Trophoblast cell (in vitro differentiated cells and primary cell): Measurements from ENCODE around the gene UNK.

ENCODE experiments used
- DNase-seq, 2 donors: peaks; one replicate each; pipeline ENCODE4 v3.0.0-alpha.2; 2016
- H2AFZ ChIP-seq: 2 replicates; pipeline ENCODE4 v1.6.1; 2013; ENCODE audit warnings: low read length, moderate library complexity, mild to moderate bottlenecking; ENCODE audit not compliant: insufficient read depth, poor library complexity
- H2AK5ac ChIP-seq: 2 replicates; pipeline ENCODE4 v1.6.1; 2013; ENCODE audit warnings: mild to moderate bottlenecking, low read length
- H2BK120ac ChIP-seq: 2 replicates; pipeline ENCODE4 v1.6.1; 2013; ENCODE audit warnings: low read length, mild to moderate bottlenecking, moderate library complexity; ENCODE audit not compliant: insufficient read depth, poor library complexity
- H2BK12ac ChIP-seq: 2 replicates; pipeline ENCODE4 v1.6.1; 2013; ENCODE audit warnings: mild to moderate bottlenecking, low read length, moderate library complexity
- H2BK5ac ChIP-seq: 2 replicates; pipeline ENCODE4 v1.6.1; 2013; ENCODE audit warnings: low read length, low read depth, moderate library complexity, mild to moderate bottlenecking; ENCODE audit not compliant: poor library complexity
- H3K14ac ChIP-seq: 2 replicates; pipeline ENCODE4 v1.6.1; 2013; ENCODE audit warnings: mild to moderate bottlenecking, low read length
- H3K18ac ChIP-seq: 2 replicates; pipeline ENCODE4 v1.6.1; 2013; ENCODE audit warnings: mild to moderate bottlenecking, low read length
- H3K23ac ChIP-seq: 2 replicates; pipeline ENCODE4 v1.6.1; 2013; ENCODE audit warnings: low read length
- H3K27ac ChIP-seq: 2 replicates; pipeline ENCODE4 v1.5.1; 2013; ENCODE audit warnings: low read depth, mild to moderate bottlenecking, inconsistent platforms, low read length, moderate library complexity
- H3K27me3 ChIP-seq: 2 replicates; pipeline ENCODE4 v1.6.1; 2013; ENCODE audit warnings: inconsistent platforms, mild to moderate bottlenecking, low read length, moderate library complexity; ENCODE audit not compliant: insufficient read depth
- H3K36me3 ChIP-seq, 2 experiments: 1 replicate in 1 of 2; 2 replicates in 1 of 2; pipeline ENCODE4 v1.6.1; 2013; ENCODE audit warnings: low read length in 2 of 2, mild to moderate bottlenecking in 2 of 2, moderate library complexity in 1 of 2; ENCODE audit not compliant: insufficient read depth in 2 of 2, control insufficient read depth in 1 of 2
- H3K4ac ChIP-seq: 2 replicates; pipeline ENCODE4 v1.6.1; 2013; ENCODE audit warnings: low read depth, mild to moderate bottlenecking, low read length, moderate library complexity
- H3K4me1 ChIP-seq, 2 experiments: 1 replicate in 1 of 2; 2 replicates in 1 of 2; pipeline ENCODE4 v1.6.1; 2013; ENCODE audit warnings: low read length in 2 of 2, mild to moderate bottlenecking in 2 of 2, moderate library complexity in 1 of 2; ENCODE audit not compliant: insufficient read depth in 2 of 2, control insufficient read depth in 1 of 2
- H3K4me2 ChIP-seq: 2 replicates; pipeline ENCODE4 v1.6.1; 2013; ENCODE audit warnings: inconsistent platforms, mild to moderate bottlenecking, low read length, moderate library complexity
- H3K4me3 ChIP-seq: 2 replicates; pipeline ENCODE4 v1.5.1; 2013; ENCODE audit warnings: mild to moderate bottlenecking, low read depth, low read length, inconsistent platforms
- H3K79me1 ChIP-seq: one replicate; pipeline ENCODE4 v1.6.1; 2013; ENCODE audit warnings: low read length
- H3K79me2 ChIP-seq: 2 replicates; pipeline ENCODE4 v1.6.1; 2013; ENCODE audit warnings: low read length, mild to moderate bottlenecking; ENCODE audit not compliant: control insufficient read depth, insufficient read depth, poor library complexity
- H3K9ac ChIP-seq: 2 replicates; pipeline ENCODE4 v1.6.1; 2013; ENCODE audit warnings: mild to moderate bottlenecking, low read length
- H3K9me3 ChIP-seq: 2 replicates; pipeline ENCODE4 v1.6.1; 2013; ENCODE audit warnings: low read depth, mild to moderate bottlenecking, control low read depth, inconsistent platforms, low read length; ENCODE audit not compliant: insufficient read depth
- H4K12ac ChIP-seq: 2 replicates; pipeline ENCODE4 v1.6.1; 2013; ENCODE audit warnings: low read depth, mild to moderate bottlenecking, low read length, moderate library complexity
- H4K8ac ChIP-seq: 2 replicates; pipeline ENCODE4 v1.6.1; 2013; ENCODE audit warnings: low read depth, mild to moderate bottlenecking, low read length, moderate library complexity
- H4K91ac ChIP-seq: one replicate; pipeline ENCODE4 v1.6.1; 2013; ENCODE audit warnings: low read depth, mild to moderate bottlenecking, low read length, moderate library complexity
- WGBS: extraction: QIAGEN DNeasy Blood & Tissue Kit; methylation state at CpG from one replicate; pipeline ENCODE4 v1.1.7; 2013; ENCODE audit warnings: missing lambda C conversion rate; ENCODE audit not compliant: insufficient read length, insufficient coverage; ENCODE audit errors: extremely low coverage; 5-methylcytosine and 5-hydroxymethylcytosine counted together

UNK gene

GRCh38 chr17:75848523-75849278 is 64.1 kb downstream of the UNK start:
- H3K79me2 ChIP-seq, result no peaks in the 10 kb centered on the region
- no peak overlapping the region for H3K4ac ChIP-seq
- no peak overlapping the region for H3K9ac ChIP-seq
- DNase-seq, result peak; percentile 64 to 80
- no peak overlapping the region for H3K4me3 ChIP-seq
- H3K18ac ChIP-seq, result no peak overlapping the region
- H3K4me2 ChIP-seq, result no peak overlapping the region
- H4K8ac ChIP-seq, result no peak overlapping the region
- H2AFZ ChIP-seq, result no peak overlapping the region
- H3K27me3 ChIP-seq, result no peaks in the 10 kb centered on the region
- H3K79me1 ChIP-seq, result peaks cover 14% of the 10 kb centered on the region
- H4K91ac ChIP-seq, result no peak overlapping the region
- H3K4me1 ChIP-seq, result peaks cover 17 to 27% of the 10 kb centered on the region in 2 experiments
- H2BK120ac ChIP-seq, result no peak overlapping the region
- no peak overlapping the region for H4K12ac ChIP-seq
- no peak overlapping the region for H3K23ac ChIP-seq
- no peak overlapping the region for H2AK5ac ChIP-seq
- WGBS, result no CpG with 5 or more reads among the region's 16 CpGs
- H2BK5ac ChIP-seq, result no peak overlapping the region
- H3K9me3 ChIP-seq, result peaks cover 2% of the 10 kb centered on the region
- peaks cover 52 to 54% of the 10 kb centered on the region in 2 experiments for H3K36me3 ChIP-seq
- H3K14ac ChIP-seq, result no peak overlapping the region
- no peak overlapping the region for H3K27ac ChIP-seq
- no peak overlapping the region for H2BK12ac ChIP-seq

- Histone ChIP-seq H3K79me1 (peaks cover 10% of the 10 kb centered on the region), H2BK12ac (no peak overlapping the region), H3K4ac (no peak overlapping the region), H4K91ac (no peak overlapping the region), H4K12ac (no peak overlapping the region), H3K14ac (no peak overlapping the region), H3K4me1 (peaks cover 19 to 26% of the 10 kb centered on the region in 2 experiments), H3K4me3 (no peak overlapping the region), H3K27me3 (no peaks in the 10 kb centered on the region), H2BK5ac (no peak overlapping the region), H3K9ac (no peak overlapping the region), H4K8ac (no peak overlapping the region), H3K4me2 (no peak overlapping the region), H3K79me2 (no peaks in the 10 kb centered on the region), H3K27ac (no peak overlapping the region), H3K36me3 (peaks cover 52 to 54% of the 10 kb centered on the region in 2 experiments), H3K23ac (no peak overlapping the region), H3K9me3 (peaks cover 2% of the 10 kb centered on the region), H3K18ac (no peak overlapping the region), H2AK5ac (no peak overlapping the region), H2BK120ac (no peak overlapping the region), H2AFZ (no peak overlapping the region)
- DNase-seq, result no peak
- WGBS, result no CpG with 5 or more reads among the region's 11 CpGs
Measured at GRCh38 chr17:75849279-75849646, 64.7 kb downstream of the UNK start.

GRCh38 chr17:75849724-75850123 is 65.1 kb downstream of the UNK start:
- H3K4me3 ChIP-seq, result no peak overlapping the region
- no peak overlapping the region for H2BK5ac ChIP-seq
- H3K27me3 ChIP-seq, result no peaks in the 10 kb centered on the region
- H3K4me2 ChIP-seq, result no peak overlapping the region
- no peak overlapping the region for H3K18ac ChIP-seq
- H4K91ac ChIP-seq, result no peak overlapping the region
- WGBS, result no CpG with 5 or more reads among the region's 9 CpGs
- no peak overlapping the region for H3K4ac ChIP-seq
- peaks cover 2% of the 10 kb centered on the region for H3K79me2 ChIP-seq
- H3K36me3 ChIP-seq, result peaks cover 52 to 54% of the 10 kb centered on the region in 2 experiments
- H3K23ac ChIP-seq, result no peak overlapping the region
- H2BK12ac ChIP-seq, result no peak overlapping the region
- DNase-seq, result peak; percentile 88 to 90
- H2AK5ac ChIP-seq, result no peak overlapping the region
- H3K9ac ChIP-seq, result no peak overlapping the region
- H3K9me3 ChIP-seq, result peaks cover 2% of the 10 kb centered on the region
- no peak overlapping the region for H4K12ac ChIP-seq
- no peak overlapping the region for H2AFZ ChIP-seq
- no peak overlapping the region for H3K14ac ChIP-seq
- no peak overlapping the region for H3K27ac ChIP-seq
- no peak overlapping the region for H2BK120ac ChIP-seq
- H3K4me1 ChIP-seq, result peaks cover 18 to 27% of the 10 kb centered on the region in 2 experiments
- H3K79me1 ChIP-seq, result peaks cover 10% of the 10 kb centered on the region
- H4K8ac ChIP-seq, result no peak overlapping the region

- H2BK12ac ChIP-seq, result no peak overlapping the region
- H3K4ac ChIP-seq, result no peak overlapping the region
- no peaks in the 10 kb centered on the region for H3K27me3 ChIP-seq
- H3K18ac ChIP-seq, result no peak overlapping the region
- H2AK5ac ChIP-seq, result no peak overlapping the region
- no peak overlapping the region for H3K9ac ChIP-seq
- H2BK120ac ChIP-seq, result no peak overlapping the region
- no peak overlapping the region for H3K4me2 ChIP-seq
- DNase-seq, result no peak
- H4K12ac ChIP-seq, result no peak overlapping the region
- H3K27ac ChIP-seq, result no peak overlapping the region
- H3K79me2 ChIP-seq, result peaks cover 3% of the 10 kb centered on the region
- H3K14ac ChIP-seq, result no peak overlapping the region
- peaks cover 8 to 14% of the 10 kb centered on the region in 2 experiments for H3K4me1 ChIP-seq
- no peak overlapping the region for H4K91ac ChIP-seq
- peaks cover 50 to 53% of the 10 kb centered on the region in 2 experiments for H3K36me3 ChIP-seq
- H2BK5ac ChIP-seq, result no peak overlapping the region
- no CpG with 5 or more reads among the region's 12 CpGs for WGBS
- no peak overlapping the region for H2AFZ ChIP-seq
- no peak overlapping the region for H4K8ac ChIP-seq
- H3K4me3 ChIP-seq, result no peak overlapping the region
- no peak overlapping the region for H3K23ac ChIP-seq
- peaks cover 2% of the 10 kb centered on the region for H3K9me3 ChIP-seq
- peaks cover 4% of the 10 kb centered on the region for H3K79me1 ChIP-seq
Measured at GRCh38 chr17:75850928-75851692, 66.5 kb downstream of the UNK start.
